Measurements from ENCODE around the gene PRKG1. TPM values are rescaled to one million over a fixed set of nuclear protein-coding genes. Genes with fewer than 3 reads are reported as not detected.

The PRKG1 gene
- total RNA-seq, 1 experiment from 2014 or later, result 10.4 TPM

GRCh38 chr10:52136921-52137320 is 1062.6 kb downstream of the PRKG1 start:
- Histone ChIP-seq H3K4me1 (ENCODE audit: insufficient read depth, low read length) (no peaks in the 10 kb centered on the region; the same call in 1 of the 2 replicates), H3K23me2 (ENCODE audit: insufficient read length, low read depth, low read length, poor library complexity, severe bottlenecking) (no peaks in the 10 kb centered on the region), H4K20me1 (ENCODE audit: control insufficient read depth, insufficient read depth, insufficient read length) (no peaks in the 10 kb centered on the region), H3K4ac (ENCODE audit: low read depth, low read length) (no peak overlapping the region), H2BK12ac (ENCODE audit: insufficient read length, low read depth, low read length) (no peak overlapping the region), H3K56ac (ENCODE audit: insufficient read length, low read depth, low read length) (no peak overlapping the region), H3K18ac (ENCODE audit: insufficient read length, low read depth, low read length) (no peak overlapping the region), H2BK20ac (ENCODE audit: low read depth, low read length, poor library complexity, severe bottlenecking) (no peak overlapping the region), H3K79me1 (ENCODE audit: insufficient read depth, low read depth, low read length, poor library complexity, severe bottlenecking) (no peaks in the 10 kb centered on the region), H2BK15ac (ENCODE audit: low read depth, low read length) (no peak overlapping the region), H3K4me2 (ENCODE audit: insufficient read depth, insufficient read length, low read length) (no peak overlapping the region), H2AFZ (ENCODE audit: low read length) (no peak overlapping the region), H3K79me2 (ENCODE audit: insufficient read depth, low read length) (no peaks in the 10 kb centered on the region), H2BK5ac (ENCODE audit: insufficient read length, low read length) (no peak overlapping the region), H3K9me3 (ENCODE audit: control insufficient read depth, low read depth, low read length) (no peaks in the 10 kb centered on the region), H3K9ac (ENCODE audit: extremely low read depth, insufficient read length, low read length) (no peak overlapping the region), H2AK5ac (ENCODE audit: insufficient read length, low read length) (no peak overlapping the region), H3K14ac (ENCODE audit: insufficient read depth, low read length) (no peak overlapping the region), H3K27ac (ENCODE audit: insufficient read length, low read depth, low read length) (no peak overlapping the region), H4K91ac (ENCODE audit: insufficient read length, low read depth, low read length) (no peak overlapping the region), H3T11ph (ENCODE audit: low read length) (no peak overlapping the region), H4K8ac (replicated peaks; ENCODE audit: insufficient read length, low read depth, low read length) (no peak overlapping the region), H2BK120ac (ENCODE audit: low read depth, low read length, poor library complexity, severe bottlenecking) (no peak overlapping the region), H3K27me3 (ENCODE audit: insufficient read depth, low read length) (no peaks in the 10 kb centered on the region), H3K23ac (ENCODE audit: insufficient read length, low read depth, low read length) (no peak overlapping the region), H4K5ac (ENCODE audit: insufficient read length, low read depth, low read length) (no peak overlapping the region)
- no peak overlapping the region for H3K4me3 Mint-ChIP-seq
- H3K27me3 Mint-ChIP-seq (ENCODE audit: low read depth), result no peaks in the 10 kb centered on the region
- no CpG with 5 or more reads among the region's 2 CpGs for WGBS (ENCODE audit: extremely low coverage, insufficient read length, low lambda C conversion rate)
- H3K36me3 Mint-ChIP-seq (ENCODE audit: insufficient read depth in 1 of 3, low read depth in 3 of 3), result no peaks in the 10 kb centered on the region
- no peaks in the 10 kb centered on the region for H3K4me1 Mint-ChIP-seq
- DNase-seq, result no peak
- no peaks in the 10 kb centered on the region for H3K9me3 Mint-ChIP-seq
- no peak overlapping the region for H3K27ac Mint-ChIP-seq
- no peak for TF ChIP-seq CTCF (conservative IDR thresholded peaks at IDR 0.05)

All from H9 (cell line).